Measurements from ENCODE around the gene SNX15. TPM values are rescaled to one million over a fixed set of nuclear protein-coding genes. Genes with fewer than 3 reads are reported as not detected.
"Not testable (repeated sequence)": the region's sequence is repeated elsewhere in the genome, so short reads cannot be mapped to it uniquely, and the experiment has no call there.

The SNX15 gene
- total RNA-seq: 21.0 and 21.8 TPM in 2 replicates
- 15.2 and 15.5 TPM in 2 replicates for polyA plus RNA-seq
- polyA plus RNA-seq (2011; cell fraction: cytosol; rRNA removed): 13.0 and 13.5 TPM in 2 replicates
- polyA plus RNA-seq (2011; cell fraction: nucleus; rRNA removed): 7.0 and 10.7 TPM in 2 replicates
- polyA plus RNA-seq (2012): 14.0 and 15.6 TPM in 2 replicates
- 6.7 and 11.2 TPM in 2 replicates for polyA minus RNA-seq
- polyA minus RNA-seq (2011; cell fraction: cytosol; rRNA and poly(A)+ RNA removed): 9.2 TPM
- 3.3 TPM in 2 replicates for polyA minus RNA-seq (2011; cell fraction: nucleus; rRNA and poly(A)+ RNA removed)
- Bru-seq, nascent RNA: not detected
- BruChase-seq, experiment 1, labeled RNA remaining after a 6-hour chase: percentile 49 among the genes with signal in this experiment
- percentile 36 among the genes with signal in this experiment for BruChase-seq, experiment 2, labeled RNA remaining after a 2-hour chase
- long read RNA-seq, transcript SNX15-202 (8 exons, 1,939 nt): major isoform, 50 of 52 reads
- long read RNA-seq, partial matches to known transcripts: 0 of 52 reads
- long read RNA-seq, other reads (novel, unspliced or antisense): 2 of 52 reads

GRCh38 chr11:65027213-65028067, at the start of gene SNX15:
TSS of gene SNX15 (plus strand) at chr11:65027439. CDS start at chr11:65027538, 99 bp downstream.
- Histone ChIP-seq H2AFZ (ENCODE audit: low read depth, low read length) (peak within 1 kb of the TSS; percentile 92), H3K4me1 (ENCODE audit: control insufficient read depth, extremely low read depth, insufficient read depth, low read length) (peaks cover 11% of the 10 kb centered on the region), H3K4me3 (replicated peaks in 1 of 3; ENCODE audit: insufficient read depth in 1 of 3, low read depth in 1 of 3, low read length in 3 of 3) (peak within 1 kb of the TSS; percentile 68 to 83 (median 74)), H3K9me1 (replicated peaks; ENCODE audit: control insufficient read depth, extremely low read depth, insufficient read depth, low read length) (no peaks in the 10 kb centered on the region), H3K36me3 (ENCODE audit: control insufficient read depth in 2 of 2, extremely low read depth in 1 of 2, insufficient read depth in 2 of 2, low read length in 2 of 2) (peaks cover 0 to 2% of the 10 kb centered on the region in 2 experiments), H4K20me1 (replicated peaks; ENCODE audit: control insufficient read depth, extremely low read depth, insufficient read depth, low read length) (no peaks in the 10 kb centered on the region), H3K4me2 (ENCODE audit: insufficient read depth, low read length) (peak within 1 kb of the TSS; percentile 92), H3K27me3 (ENCODE audit: control insufficient read depth in 2 of 2, insufficient read depth in 2 of 2, low read length in 2 of 2) (no peaks in the 10 kb centered on the region), H3K27ac (ENCODE audit: insufficient read depth, low read depth, low read length) (peak within 1 kb of the TSS; percentile 61), H3K9me3 (replicated peaks; ENCODE audit: control insufficient read depth, insufficient read depth, low read length) (no peaks in the 10 kb centered on the region), H3K9ac (replicated peaks; ENCODE audit: extremely low read depth, insufficient read depth, low read length) (peak within 1 kb of the TSS; percentile 69), H3K79me2 (ENCODE audit: control insufficient read depth, insufficient read depth, low read length) (no peaks in the 10 kb centered on the region)
- TF ChIP-seq MYC (IDR thresholded peaks at IDR 0.05; ENCODE audit: low read depth, low read length) (no peak), CTCF (IDR thresholded peaks at IDR 0.05; ENCODE audit: extremely low read depth in 1 of 2, insufficient read depth in 1 of 2, low read depth in 1 of 2, low read length in 2 of 2) (peak; percentile 38 to 84), MAX (IDR thresholded peaks at IDR 0.05; ENCODE audit: insufficient read depth, insufficient read length) (peak; percentile 32), POLR2AphosphoS5 (IDR thresholded peaks at IDR 0.05; ENCODE audit: insufficient read depth, low read depth, low read length) (peak; percentile 71), FOS (IDR thresholded peaks at IDR 0.05; ENCODE audit: borderline replicate concordance, insufficient read depth, low read length) (no peak), GATA2 (IDR thresholded peaks at IDR 0.05; ENCODE audit: insufficient read depth, insufficient read length, low read depth, low read length) (no peak), JUN (IDR thresholded peaks at IDR 0.05; ENCODE audit: borderline replicate concordance, insufficient read depth, insufficient read length, low read depth) (no peak), POLR2A (IDR thresholded peaks at IDR 0.05; ENCODE audit: low read depth, low read length) (peak; percentile 81)
- BruUV-seq (replicated peaks): no TSS peak
- peak; percentile 94 for FAIRE-seq
- dilution Hi-C loops (cut with MboI; ENCODE audit: extremely low pct_ligation_motif_present, low sequenced_read_pairs) (no loop called here), intact Hi-C loops (cut with micrococcal nuclease) (loop anchor here (1.0 kb wide), 7 partner anchors 13 to 110 kb away; partner anchors contain the start of genes ARL2, ATG2A, VPS51 and ZNHIT2)
- peak; percentile 95 for DNase-seq (ENCODE audit: low read depth, low spot score)
- POLR2A ChIA-PET: no interaction called here
- CTCF ChIA-PET: interaction anchor here (0.6 to 1.2 kb wide), 8 partner anchors 10 to 83 kb away, joined by 3 to 10 read pairs (median 4); partner anchors contain the start of genes ARL2 and SAC3D1

- FAIRE-seq; H3K9ac ChIP-seq (replicated peaks; ENCODE audit: extremely low read depth, insufficient read depth, low read length); H3K36me3 ChIP-seq (ENCODE audit: control insufficient read depth in 2 of 2, extremely low read depth in 1 of 2, insufficient read depth in 2 of 2, low read length in 2 of 2); H2AFZ ChIP-seq (ENCODE audit: low read depth, low read length); dilution Hi-C loops (cut with MboI; ENCODE audit: extremely low pct_ligation_motif_present, low sequenced_read_pairs); DNase-seq (ENCODE audit: low read depth, low spot score); H3K79me2 ChIP-seq (ENCODE audit: control insufficient read depth, insufficient read depth, low read length); H4K20me1 ChIP-seq (replicated peaks; ENCODE audit: control insufficient read depth, extremely low read depth, insufficient read depth, low read length); H3K9me3 ChIP-seq (replicated peaks; ENCODE audit: control insufficient read depth, insufficient read depth, low read length); H3K4me2 ChIP-seq (ENCODE audit: insufficient read depth, low read length); H3K4me3 ChIP-seq (replicated peaks in 1 of 3; ENCODE audit: insufficient read depth in 1 of 3, low read depth in 1 of 3, low read length in 3 of 3); H3K4me1 ChIP-seq (ENCODE audit: control insufficient read depth, extremely low read depth, insufficient read depth, low read length); BruUV-seq (replicated peaks); H3K27me3 ChIP-seq (ENCODE audit: control insufficient read depth in 2 of 2, insufficient read depth in 2 of 2, low read length in 2 of 2); intact Hi-C loops (cut with micrococcal nuclease); H3K27ac ChIP-seq (ENCODE audit: insufficient read depth, low read depth, low read length); POLR2A ChIA-PET; H3K9me1 ChIP-seq (replicated peaks; ENCODE audit: control insufficient read depth, extremely low read depth, insufficient read depth, low read length): not testable (repeated sequence)
- CTCF ChIA-PET: interaction anchor here (1.8 to 2.8 kb wide), 2 partner anchors 13 to 39 kb away, joined by 4 to 7 read pairs; partner anchors contain the start of gene BATF2
These were observed 43.9 kb upstream of the SNX15 start for GRCh38 chr11:64983339-64983738.
